NCI-H2107 (cell line): ENCODE results near the gene IFNL2.
"Not testable (repeated sequence)": the region's sequence is repeated elsewhere in the genome, so short reads cannot be mapped to it uniquely, and the experiment has no call there.

ENCODE experiments used
- DNase-seq: peaks from one replicate; lab custom pipeline; 2025; lab: John Stamatoyannopoulos, UW

IFNL2 gene

GRCh38 chr19:39297931-39298634, 29.9 kb downstream of the IFNL2 start:
- DNase-seq: no peak

GRCh38 chr19:39299404-39299803, 31.2 kb downstream of the IFNL2 start:
- no peak for DNase-seq

- no peak for DNase-seq
These were observed 31.6 kb downstream of the IFNL2 start for GRCh38 chr19:39299832-39300231.

GRCh38 chr19:39301021-39301420, 32.8 kb downstream of the IFNL2 start:
- no peak for DNase-seq

- DNase-seq: no peak
These were observed 33.4 kb downstream of the IFNL2 start for GRCh38 chr19:39301562-39301961.

GRCh38 chr19:39303373-39304184, 35.4 kb downstream of the IFNL2 start:
- DNase-seq: no peak

GRCh38 chr19:39304185-39304513, 36.0 kb downstream of the IFNL2 start:
- DNase-seq: no peak

- no peak for DNase-seq
These were observed 36.7 kb downstream of the IFNL2 start for GRCh38 chr19:39304701-39305571.

- DNase-seq: no peak
These were observed 37.9 kb downstream of the IFNL2 start for GRCh38 chr19:39306075-39306474.

GRCh38 chr19:39307046-39307821, 39.0 kb downstream of the IFNL2 start:
- DNase-seq: no peak

GRCh38 chr19:39307822-39308530, 39.8 kb downstream of the IFNL2 start:
- no peak for DNase-seq

GRCh38 chr19:39308531-39309304, 40.5 kb downstream of the IFNL2 start:
- no peak for DNase-seq

GRCh38 chr19:39309305-39309670, 41.1 kb downstream of the IFNL2 start:
- DNase-seq: not testable (repeated sequence)

GRCh38 chr19:39310558-39311311, 42.5 kb downstream of the IFNL2 start:
- no peak for DNase-seq

- DNase-seq: no peak
These were observed 46.0 kb downstream of the IFNL2 start for GRCh38 chr19:39314016-39314728.

- DNase-seq: no peak
These were observed 47.7 kb downstream of the IFNL2 start for GRCh38 chr19:39315933-39316332.

GRCh38 chr19:39316627-39317321, 48.6 kb downstream of the IFNL2 start:
- no peak for DNase-seq

GRCh38 chr19:39317476-39317875, 49.3 kb downstream of the IFNL2 start:
- no peak for DNase-seq
